Lung microvascular endothelial cell (primary cell): ENCODE data around the gene BNIP5. TPM values are rescaled to one million over a fixed set of nuclear protein-coding genes. Genes with fewer than 3 reads are reported as not detected.
A peak's percentile ranks its signal among the peaks of the same experiment; 100 is the strongest.

Experiments
- DNase-seq, 2 donors: peaks; one replicate each; pipeline versions ENCODE4 v3.0.0 to v3.0.0-alpha.2; 2010; ENCODE audit warnings: low read depth in 2 of 2
- total RNA-seq: library from RNA; depleted of rRNA; stranded (reverse); fragments of >200 nt; gene quantifications from 2 replicates; pipeline ENCODE4 v1.2.1, GENCODE V29; 2014

BNIP5 gene
- total RNA-seq, 1 donor from 2014 or later = not detected

- DNase-seq = no peak
Measured at GRCh38 chr6:36296240-36296639, 40.4 kb downstream of the BNIP5 start.

GRCh38 chr6:36292170-36292569 is 44.5 kb downstream of the BNIP5 start:
- DNase-seq = no peak

- peak in 1 of 2 donors; percentile 72 for DNase-seq
Measured at GRCh38 chr6:36290668-36291620, 45.7 kb downstream of the BNIP5 start.

- no peak for DNase-seq
Measured at GRCh38 chr6:36289281-36289878, 47.3 kb downstream of the BNIP5 start.

- DNase-seq = no peak
Measured at GRCh38 chr6:36286858-36287257, 49.8 kb downstream of the BNIP5 start.

- no peak for DNase-seq
Measured at GRCh38 chr6:36285797-36286196, 50.9 kb downstream of the BNIP5 start.

- no peak for DNase-seq
Measured at GRCh38 chr6:36285187-36285671, 51.5 kb downstream of the BNIP5 start.

GRCh38 chr6:36284359-36284758 is 52.3 kb downstream of the BNIP5 start:
- no peak for DNase-seq

GRCh38 chr6:36283608-36284007 is 53.1 kb downstream of the BNIP5 start:
- no peak for DNase-seq

GRCh38 chr6:36280983-36281382 is 55.7 kb downstream of the BNIP5 start:
- DNase-seq = no peak

GRCh38 chr6:36280467-36280866 is 56.2 kb downstream of the BNIP5 start:
- no peak for DNase-seq

- DNase-seq = no peak
Measured at GRCh38 chr6:36277946-36278470, 58.7 kb downstream of the BNIP5 start.

GRCh38 chr6:36276581-36277536 is 59.8 kb downstream of the BNIP5 start:
- no peak for DNase-seq

- DNase-seq = no peak
Measured at GRCh38 chr6:36273802-36274514, 62.7 kb downstream of the BNIP5 start.

GRCh38 chr6:36273067-36273466 is 63.6 kb downstream of the BNIP5 start:
- no peak for DNase-seq

GRCh38 chr6:36272234-36272633 is 64.5 kb downstream of the BNIP5 start:
- DNase-seq = no peak

- no peak for DNase-seq
Measured at GRCh38 chr6:36269834-36270705, 66.6 kb downstream of the BNIP5 start, which contains the start of gene PNPLA1. Gene PNPLA1, plus strand, starts transcription at chr6:36270060. Its CDS starts 400 bp downstream, at chr6:36270460.

- DNase-seq = no peak
Measured at GRCh38 chr6:36268478-36269275, 68.0 kb downstream of the BNIP5 start.
